SK-N-SH (cell line): ENCODE measurements around the gene KIFAP3. TPM values are rescaled to one million over a fixed set of nuclear protein-coding genes. Genes with fewer than 3 reads are reported as not detected.
A peak's percentile ranks its signal among the peaks of the same experiment; 100 is the strongest.

Experiments
- CTCF ChIA-PET: fragments of 300-600, 350-600 bp; formaldehyde crosslinking; extraction: SDS; loops from one replicate; lab custom pipeline; 2021; lab: Yijun Ruan, JAX
- POLR2A ChIA-PET: fragments of 350-600 bp; sonication (Branson Sonifier 250); formaldehyde crosslinking; extraction: SDS; loops from one replicate; lab custom pipeline; 2020; ENCODE audit warnings: antibody characterized with exemption, inconsistent platforms; lab: Yijun Ruan, JAX
- DNase-seq: peaks from one replicate; pipeline ENCODE4 v3.0.0; 2012
- H2AFZ ChIP-seq: fragments of 200-600 bp; sonication (generic); 2 replicates; pipeline ENCODE4 v1.8.1; 2016; ENCODE audit warnings: antibody characterized with exemption, mild to moderate bottlenecking, low read depth
- H3F3A ChIP-seq: fragments of 200-600 bp; sonication (generic); replicated peaks from 2 replicates; pipeline ENCODE3; 2016; ENCODE audit warnings: antibody characterized with exemption, mild to moderate bottlenecking; ENCODE audit not compliant: insufficient read depth
- H3K27ac ChIP-seq, 2 experiments: fragments of 200-500 bp in 1 of 2; fragments of 200-600 bp in 1 of 2; sonication (Bioruptor generic) in 1 of 2; sonication (generic), shearing (Covaris generic) in 1 of 2; 2 replicates each; pipeline versions ENCODE4 v1.5.1 to v1.6.1; 2014 to 2016; ENCODE audit warnings: low read depth in 2 of 2, inconsistent platforms in 1 of 2, low read length in 1 of 2, mild to moderate bottlenecking in 1 of 2, mixed read lengths in 1 of 2
- H3K27me3 ChIP-seq: fragments of 200-600 bp; sonication (generic), shearing (Covaris generic); 2 replicates; pipeline ENCODE4 v1.6.1; 2016; ENCODE audit warnings: mixed run types; ENCODE audit not compliant: insufficient read depth
- H3K36me3 ChIP-seq, 2 experiments: fragments of 200-500 bp in 1 of 2; fragments of 200-600 bp in 1 of 2; sonication (Bioruptor generic) in 1 of 2; sonication (generic) in 1 of 2; replicated peaks in 1 of 2; 2 replicates each; pipeline versions ENCODE3 to v1.5.1; 2014 to 2016; ENCODE audit warnings: low read length in 1 of 2, mild to moderate bottlenecking in 1 of 2; ENCODE audit not compliant: insufficient read depth in 2 of 2, control insufficient read depth in 1 of 2
- H3K4me1 ChIP-seq, 2 experiments: fragments of 200-500 bp in 1 of 2; fragments of 200-600 bp in 1 of 2; sonication (Bioruptor generic) in 1 of 2; sonication (generic), shearing (Covaris generic) in 1 of 2; 2 replicates each; pipeline versions ENCODE4 v1.5.1 to v1.6.1; 2014 to 2016; ENCODE audit warnings: low read depth in 1 of 2, low read length in 1 of 2, mixed run types in 1 of 2; ENCODE audit not compliant: insufficient read depth in 2 of 2, control insufficient read depth in 1 of 2
- H3K4me2 ChIP-seq: fragments of 200-600 bp; sonication (generic), shearing (Covaris generic); 2 replicates; pipeline ENCODE4 v1.6.1; 2017; ENCODE audit warnings: mixed run types
- H3K4me3 ChIP-seq, 2 experiments: fragments of 200-500 bp in 1 of 2; fragments of 200-600 bp in 1 of 2; sonication (Bioruptor generic) in 1 of 2; sonication (generic), shearing (Covaris generic) in 1 of 2; 2 replicates each; pipeline versions ENCODE4 v1.5.1 to v1.8.1; 2014 to 2016; ENCODE audit warnings: low read depth in 2 of 2, inconsistent platforms in 1 of 2, low read length in 1 of 2, mild to moderate bottlenecking in 1 of 2, mixed read lengths in 1 of 2, moderate library complexity in 1 of 2
- H3K79me2 ChIP-seq: fragments of 200-600 bp; sonication (generic); 2 replicates; pipeline ENCODE4 v1.8.1; 2017; ENCODE audit warnings: mild to moderate bottlenecking; ENCODE audit not compliant: insufficient read depth
- H3K9ac ChIP-seq: fragments of 200-600 bp; sonication (generic); 2 replicates; pipeline ENCODE4 v1.6.1; 2017; ENCODE audit warnings: mixed run types
- H3K9me2 ChIP-seq: fragments of 200-600 bp; sonication (generic); 2 replicates; pipeline ENCODE4 v1.6.1; 2017; ENCODE audit warnings: mixed run types
- H3K9me3 ChIP-seq: fragments of 200-600 bp; sonication (generic); 2 replicates; pipeline ENCODE4 v1.6.1; 2017; ENCODE audit warnings: mixed run types, mild to moderate bottlenecking, moderate library complexity
- H4K20me1 ChIP-seq: fragments of 200-600 bp; sonication (generic); 2 replicates; pipeline ENCODE4 v1.6.1; 2017; ENCODE audit warnings: mild to moderate bottlenecking, mixed run types; ENCODE audit not compliant: insufficient read depth
- CHD2 ChIP-seq: fragments of 150-350 bp; IDR thresholded peaks from 2 replicates; pipeline ENCODE4 v1.6.1; 2018; ENCODE audit warnings: low read length; ENCODE audit not compliant: partially characterized antibody
- EP300 ChIP-seq, 2 experiments: IDR thresholded peaks; 2 replicates each; pipeline versions ENCODE4 v1.4.0 to v1.6.1; 2012; ENCODE audit warnings: borderline replicate concordance in 1 of 2, low read depth in 1 of 2, low read length in 1 of 2
- GABPA ChIP-seq: IDR thresholded peaks from 2 replicates; pipeline ENCODE4 v1.4.0; 2012; ENCODE audit warnings: low read depth, mild to moderate bottlenecking
- MAX ChIP-seq: IDR thresholded peaks from 2 replicates; pipeline ENCODE4 v1.4.0; 2012; ENCODE audit warnings: low read depth
- NRF1 ChIP-seq: IDR thresholded peaks from 2 replicates; pipeline ENCODE4 v1.6.1; 2012; ENCODE audit warnings: low read depth, mild to moderate bottlenecking, low read length
- PBX3 ChIP-seq: IDR thresholded peaks from 2 replicates; pipeline ENCODE4; 2012
- RAD21 ChIP-seq: IDR thresholded peaks from 2 replicates; pipeline ENCODE4 v1.6.1; 2012; ENCODE audit warnings: mild to moderate bottlenecking, low read length
- RCOR1 ChIP-seq: fragments of 150-350 bp; IDR thresholded peaks from 2 replicates; pipeline ENCODE4 v1.6.1; 2017; ENCODE audit warnings: antibody characterized with exemption, low read length
- SMC3 ChIP-seq: IDR thresholded peaks from 2 replicates; pipeline ENCODE4 v1.6.1; 2012; ENCODE audit warnings: low read depth, low read length, improper control_type of control experiment
- TAF1 ChIP-seq: IDR thresholded peaks from 2 replicates; pipeline ENCODE4 v1.6.1; 2012; ENCODE audit warnings: low read depth, mild to moderate bottlenecking, low read length, moderate library complexity, borderline replicate concordance
- TEAD4 ChIP-seq: IDR thresholded peaks from 2 replicates; pipeline ENCODE4 v1.4.0; 2012; ENCODE audit warnings: mild to moderate bottlenecking, borderline replicate concordance; ENCODE audit not compliant: insufficient read depth
- USF2 ChIP-seq: fragments of 150-350 bp; IDR thresholded peaks from 2 replicates; pipeline ENCODE4 v1.6.1; 2017; ENCODE audit warnings: antibody characterized with exemption, low read length, low read depth, borderline replicate concordance
- ZBTB33 ChIP-seq: IDR thresholded peaks from 2 replicates; pipeline ENCODE4 v1.4.0; 2012; ENCODE audit warnings: low read depth, borderline replicate concordance
- WGBS: methylation state at CpG from one replicate; pipeline ENCODE4 v1.1.6; 2017; ENCODE audit warnings: low lambda C conversion rate; 5-methylcytosine and 5-hydroxymethylcytosine counted together
- polyA plus RNA-seq, 3 experiments: library from polyadenylated mRNA; depleted of rRNA; stranded (reverse); fragments of >200 nt; gene quantifications; 2 replicates each; pipeline ENCODE4 v1.2.3, GENCODE V29; 2012
- TF ChIP-seq, protein P1 (sequence below): IDR thresholded peaks from 2 replicates; pipeline ENCODE4 v1.6.1; 2012; ENCODE audit warnings: mild to moderate bottlenecking, low read depth, low read length, moderate library complexity

Gene KIFAP3
- polyA plus RNA-seq, 1 of the 3 experiments (the other 2 are of a cell fraction), result 10.7 TPM

- TF ChIP-seq, protein P1, sequence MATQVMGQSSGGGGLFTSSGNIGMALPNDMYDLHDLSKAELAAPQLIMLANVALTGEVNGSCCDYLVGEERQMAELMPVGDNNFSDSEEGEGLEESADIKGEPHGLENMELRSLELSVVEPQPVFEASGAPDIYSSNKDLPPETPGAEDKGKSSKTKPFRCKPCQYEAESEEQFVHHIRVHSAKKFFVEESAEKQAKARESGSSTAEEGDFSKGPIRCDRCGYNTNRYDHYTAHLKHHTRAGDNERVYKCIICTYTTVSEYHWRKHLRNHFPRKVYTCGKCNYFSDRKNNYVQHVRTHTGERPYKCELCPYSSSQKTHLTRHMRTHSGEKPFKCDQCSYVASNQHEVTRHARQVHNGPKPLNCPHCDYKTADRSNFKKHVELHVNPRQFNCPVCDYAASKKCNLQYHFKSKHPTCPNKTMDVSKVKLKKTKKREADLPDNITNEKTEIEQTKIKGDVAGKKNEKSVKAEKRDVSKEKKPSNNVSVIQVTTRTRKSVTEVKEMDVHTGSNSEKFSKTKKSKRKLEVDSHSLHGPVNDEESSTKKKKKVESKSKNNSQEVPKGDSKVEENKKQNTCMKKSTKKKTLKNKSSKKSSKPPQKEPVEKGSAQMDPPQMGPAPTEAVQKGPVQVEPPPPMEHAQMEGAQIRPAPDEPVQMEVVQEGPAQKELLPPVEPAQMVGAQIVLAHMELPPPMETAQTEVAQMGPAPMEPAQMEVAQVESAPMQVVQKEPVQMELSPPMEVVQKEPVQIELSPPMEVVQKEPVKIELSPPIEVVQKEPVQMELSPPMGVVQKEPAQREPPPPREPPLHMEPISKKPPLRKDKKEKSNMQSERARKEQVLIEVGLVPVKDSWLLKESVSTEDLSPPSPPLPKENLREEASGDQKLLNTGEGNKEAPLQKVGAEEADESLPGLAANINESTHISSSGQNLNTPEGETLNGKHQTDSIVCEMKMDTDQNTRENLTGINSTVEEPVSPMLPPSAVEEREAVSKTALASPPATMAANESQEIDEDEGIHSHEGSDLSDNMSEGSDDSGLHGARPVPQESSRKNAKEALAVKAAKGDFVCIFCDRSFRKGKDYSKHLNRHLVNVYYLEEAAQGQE, result no peak
- TF ChIP-seq RCOR1 (no peak), EP300 (IDR thresholded peaks at IDR 0.05; ENCODE audit: borderline replicate concordance in 1 of 2, low read depth in 1 of 2, low read length in 1 of 2) (peak in 1 of 2 experiments; percentile 33; a peak in 1 of 4 replicates), TEAD4 (no peak), USF2 (no peak), NRF1 (no peak), TAF1 (no peak), CHD2 (no peak), RAD21 (no peak)
Measured at GRCh38 chr1:169925505-169926482, 148.7 kb downstream of the KIFAP3 start (continued).

GRCh38 chr1:169924829-169925228 is 149.7 kb downstream of the KIFAP3 start:
- no peaks in the 10 kb centered on the region for H3K9me2 ChIP-seq
- TF ChIP-seq TEAD4, result no peak
- TF ChIP-seq RCOR1, result no peak
- TF ChIP-seq, protein P1, result no peak
- TF ChIP-seq GABPA, result no peak
- no peak for TF ChIP-seq ZBTB33
- TF ChIP-seq MAX, result no peak
- no peak for TF ChIP-seq NRF1
- no peak for TF ChIP-seq SMC3
- no peak for TF ChIP-seq PBX3

More at GRCh38 chr1:169924829-169925228, 149.7 kb downstream of the KIFAP3 start:
- no peaks in the 10 kb centered on the region for H3K9me3 ChIP-seq
- peaks cover 7% of the 10 kb centered on the region for H3F3A ChIP-seq
- H2AFZ ChIP-seq, result no peak overlapping the region
- H3K79me2 ChIP-seq, result no peaks in the 10 kb centered on the region
- H3K4me1 ChIP-seq, result peaks cover 0 to 12% of the 10 kb centered on the region in 2 experiments; a peak in 2 of 4 replicates
- peaks cover 6 to 9% of the 10 kb centered on the region in 2 experiments for H3K36me3 ChIP-seq
- H3K27ac ChIP-seq, result peak overlapping the region in 1 of 2 experiments; percentile 88; a peak in 2 of 4 replicates
- H4K20me1 ChIP-seq, result no peaks in the 10 kb centered on the region
- no peak overlapping the region for H3K4me3 ChIP-seq
- no peak for DNase-seq
- no peak overlapping the region for H3K9ac ChIP-seq
- CTCF ChIA-PET, result no interaction called here
- WGBS, result 72% methylated on average over 2 of the region's 2 CpGs
- POLR2A ChIA-PET, result no interaction called here
- no peak overlapping the region for H3K4me2 ChIP-seq
- no peaks in the 10 kb centered on the region for H3K27me3 ChIP-seq
